Amniotic epithelial cell (primary cell): Measurements from ENCODE around the gene ADAMTS14.
A peak's percentile ranks its signal among the peaks of the same experiment; 100 is the strongest.

Source experiments
- DNase-seq: peaks from one replicate; pipeline ENCODE4 v3.0.0-alpha.2; 2010; ENCODE audit warnings: low read depth

Gene ADAMTS14

GRCh38 chr10:70674560-70675495 is 2.5 kb downstream of the ADAMTS14 start:
- no peak for DNase-seq

DNA sequence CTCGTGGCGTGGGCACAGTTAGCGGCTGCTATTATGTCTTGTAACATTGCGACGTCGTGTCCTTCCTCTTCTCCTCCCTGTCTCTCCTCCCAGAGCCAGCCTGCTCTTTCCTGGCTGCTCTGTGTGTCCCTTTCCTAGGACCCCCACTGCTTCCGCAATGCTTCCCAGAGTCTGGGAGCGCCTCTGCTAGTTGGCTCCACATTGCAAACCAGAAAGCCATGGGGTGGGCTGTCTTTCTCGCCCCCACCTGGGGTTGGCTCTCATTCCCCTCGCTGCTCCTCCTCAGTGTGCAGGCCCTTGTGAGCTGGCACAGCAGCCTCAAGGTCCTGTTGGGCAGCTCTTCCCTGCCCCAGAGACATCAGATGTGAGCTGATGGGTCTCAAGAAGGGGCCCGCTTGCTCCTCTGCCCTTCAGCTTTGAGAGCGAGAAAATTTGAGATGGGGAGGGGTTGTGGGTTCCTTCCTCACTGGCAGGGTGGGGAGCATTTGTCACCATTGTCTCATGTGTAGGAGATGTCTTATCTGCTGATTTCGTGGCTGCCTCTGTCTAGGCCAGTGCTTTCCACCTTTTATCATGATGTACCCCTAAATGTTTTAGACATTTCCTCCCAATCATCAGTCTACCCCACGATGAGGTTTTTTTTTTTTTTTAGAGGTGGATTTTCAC is 3.3 kb downstream of the ADAMTS14 start:
- no peak for DNase-seq

GRCh38 chr10:70676511-70676910 is 4.2 kb downstream of the ADAMTS14 start:
- DNase-seq: no peak

GRCh38 chr10:70677016-70677415 is 4.7 kb downstream of the ADAMTS14 start:
- DNase-seq: no peak

DNA sequence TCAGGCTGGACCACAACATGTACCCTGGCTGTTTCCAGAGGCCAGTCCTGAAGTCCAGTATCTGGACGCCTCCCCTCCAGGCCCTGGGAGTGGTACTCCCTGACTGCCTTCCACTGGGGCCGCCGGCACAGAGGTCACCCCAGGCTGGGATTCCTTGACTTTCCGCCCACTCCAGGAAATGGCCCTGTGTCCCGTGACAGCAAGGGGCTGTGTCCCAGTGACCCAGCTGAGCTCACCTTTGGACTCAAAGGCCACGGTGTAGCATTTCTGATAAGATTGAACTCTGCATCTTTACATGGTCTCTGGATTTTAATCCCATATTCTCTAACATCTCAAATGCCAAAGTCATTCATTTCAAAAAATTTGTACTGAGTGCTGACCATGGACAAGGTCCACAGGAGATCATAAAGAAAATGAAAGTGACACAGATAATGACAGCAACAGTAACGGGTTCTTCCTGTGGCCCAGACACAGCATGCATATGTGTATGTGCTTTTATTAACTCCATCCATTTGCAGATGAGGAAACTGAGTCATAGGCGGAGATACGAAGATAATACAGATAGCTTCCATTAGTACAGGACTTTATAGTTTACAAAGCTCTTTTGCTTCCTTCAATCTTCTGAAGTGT is 5.4 kb downstream of the ADAMTS14 start:
- DNase-seq: no peak

- no peak for DNase-seq
Measured at GRCh38 chr10:70678250-70678635, 5.9 kb downstream of the ADAMTS14 start.

DNA sequence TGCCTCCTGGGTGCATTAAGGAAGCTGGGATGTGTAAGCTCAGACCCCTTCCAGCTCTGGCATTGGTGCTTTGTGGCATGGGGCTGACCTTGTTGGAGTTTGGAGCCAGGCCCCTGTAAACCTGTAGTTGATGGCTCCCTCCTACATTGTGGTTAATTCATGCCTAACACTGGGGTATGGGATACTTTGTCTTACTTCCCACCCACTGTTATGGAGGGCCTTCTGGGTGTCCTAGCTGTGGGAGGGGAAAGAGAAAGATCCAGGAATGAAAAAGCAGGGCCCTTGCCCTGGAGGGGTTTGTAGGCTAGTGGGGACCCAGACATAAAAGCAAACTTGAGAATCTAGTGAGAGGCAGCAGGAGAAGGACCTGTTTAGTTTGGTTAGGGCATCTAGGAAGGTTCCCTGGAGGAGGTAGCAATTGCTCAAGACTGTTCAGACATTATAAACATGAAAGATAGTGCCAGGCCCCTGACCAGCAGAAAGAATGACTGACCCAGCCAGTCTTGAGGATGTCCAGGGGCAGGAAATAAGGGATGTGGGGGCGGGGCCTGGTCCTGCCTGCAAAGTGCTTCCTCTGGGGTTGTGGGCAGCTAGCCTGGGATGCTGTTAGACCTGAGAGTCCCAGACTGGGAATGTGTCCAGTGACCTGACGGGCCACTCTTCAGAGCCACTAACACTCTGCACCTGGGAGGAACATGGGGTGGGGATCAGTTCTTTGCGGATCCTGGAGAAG is 6.6 kb downstream of the ADAMTS14 start:
- DNase-seq: peak; percentile 56

DNA sequence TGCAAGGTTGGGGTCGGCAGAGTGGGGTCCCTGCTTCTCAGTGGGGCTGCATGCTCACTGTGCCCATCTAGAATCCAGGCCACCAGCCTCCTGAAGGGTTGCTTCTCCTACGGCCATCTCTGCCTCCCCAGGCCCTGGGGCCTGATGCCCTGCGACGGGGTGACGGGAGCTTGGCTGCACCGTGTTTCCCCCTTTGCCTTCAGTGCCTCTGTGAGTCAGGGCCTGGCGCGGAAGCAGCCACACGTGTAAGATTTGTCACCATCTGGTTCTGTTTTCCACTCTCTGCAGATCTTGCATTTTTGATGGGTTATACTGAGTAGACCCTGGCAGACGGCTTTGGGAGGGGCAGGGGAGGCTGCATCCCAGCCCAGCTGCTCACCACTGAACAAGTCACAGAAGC is 7.2 kb downstream of the ADAMTS14 start:
- no peak for DNase-seq

DNA sequence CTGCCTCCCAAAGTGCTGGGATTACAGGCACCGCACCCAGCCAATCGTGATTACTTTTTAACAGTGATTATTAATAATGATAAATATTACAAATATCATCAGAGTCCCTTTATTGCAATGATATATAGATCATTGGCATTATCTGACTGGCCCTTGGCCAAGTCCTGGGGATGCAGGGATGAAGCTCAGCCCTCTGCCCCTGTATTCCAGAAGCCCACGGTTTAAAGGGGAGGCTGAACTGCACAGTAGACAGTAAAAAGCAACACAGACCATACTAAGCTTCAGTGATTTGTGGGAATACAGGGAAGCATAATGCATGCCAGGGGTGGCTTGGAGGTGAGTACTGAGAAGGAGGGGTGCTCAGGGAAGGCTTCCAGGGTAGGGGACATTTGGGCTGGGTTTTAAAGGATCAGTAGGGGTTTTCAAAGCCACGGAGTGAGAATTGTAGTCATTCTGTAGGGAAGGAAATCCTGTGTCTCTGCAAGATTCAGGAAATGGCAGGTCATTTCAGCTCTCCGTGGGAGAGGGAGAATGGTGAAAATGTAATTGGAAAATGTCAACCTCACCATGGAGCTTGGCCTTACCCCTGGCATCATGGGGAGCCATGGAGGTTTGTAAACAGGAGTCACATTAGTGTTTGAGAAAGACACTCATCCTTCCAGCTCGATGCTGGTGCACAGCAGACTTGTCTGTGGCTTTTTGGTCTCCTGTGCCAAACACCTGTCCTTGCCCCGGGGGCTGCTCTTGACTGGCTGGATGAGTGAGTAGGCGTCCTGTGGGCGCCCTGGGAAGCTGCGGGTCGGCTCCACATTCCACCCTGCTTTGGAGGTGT is 8.8 kb downstream of the ADAMTS14 start:
- DNase-seq: no peak

DNA sequence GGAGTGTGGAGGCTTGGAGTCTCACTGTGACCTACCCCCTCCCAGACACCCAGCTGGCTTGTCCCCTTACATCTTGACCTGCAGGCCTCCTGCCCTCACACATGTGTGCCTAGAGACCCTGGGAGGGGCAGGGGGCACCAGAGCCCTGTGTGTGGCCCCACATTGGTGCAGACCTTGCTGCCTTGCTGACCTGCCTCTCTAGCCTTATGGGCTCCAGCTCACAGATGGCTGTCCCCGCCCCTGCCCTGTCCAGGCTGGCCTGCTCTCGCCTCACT is 9.4 kb downstream of the ADAMTS14 start:
- no peak for DNase-seq

- no peak for DNase-seq
Measured at GRCh38 chr10:70682920-70683600, 10.8 kb downstream of the ADAMTS14 start.

GRCh38 chr10:70683601-70683934 is 11.3 kb downstream of the ADAMTS14 start:
- no peak for DNase-seq

DNA sequence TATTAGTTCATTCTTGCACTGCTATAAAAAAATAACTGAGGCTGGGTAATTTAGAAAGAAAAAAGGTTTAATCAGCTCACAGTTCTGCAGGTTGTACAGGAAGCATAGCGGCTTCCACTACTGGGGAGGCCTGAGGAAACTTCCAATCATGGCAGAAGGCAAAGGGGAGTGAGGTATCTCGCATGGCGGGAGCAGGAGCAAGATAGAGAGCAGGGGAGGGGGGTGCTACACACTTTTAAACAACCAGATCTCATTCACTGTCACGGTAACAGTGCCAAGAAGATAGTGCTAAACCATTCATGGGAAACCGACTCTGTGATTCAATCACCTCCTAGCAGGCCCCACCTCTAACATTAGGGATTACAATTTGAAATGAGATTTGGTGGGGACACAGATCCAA is 11.6 kb downstream of the ADAMTS14 start:
- no peak for DNase-seq

- DNase-seq: no peak
Measured at GRCh38 chr10:70684374-70684773, 12.1 kb downstream of the ADAMTS14 start.

DNA sequence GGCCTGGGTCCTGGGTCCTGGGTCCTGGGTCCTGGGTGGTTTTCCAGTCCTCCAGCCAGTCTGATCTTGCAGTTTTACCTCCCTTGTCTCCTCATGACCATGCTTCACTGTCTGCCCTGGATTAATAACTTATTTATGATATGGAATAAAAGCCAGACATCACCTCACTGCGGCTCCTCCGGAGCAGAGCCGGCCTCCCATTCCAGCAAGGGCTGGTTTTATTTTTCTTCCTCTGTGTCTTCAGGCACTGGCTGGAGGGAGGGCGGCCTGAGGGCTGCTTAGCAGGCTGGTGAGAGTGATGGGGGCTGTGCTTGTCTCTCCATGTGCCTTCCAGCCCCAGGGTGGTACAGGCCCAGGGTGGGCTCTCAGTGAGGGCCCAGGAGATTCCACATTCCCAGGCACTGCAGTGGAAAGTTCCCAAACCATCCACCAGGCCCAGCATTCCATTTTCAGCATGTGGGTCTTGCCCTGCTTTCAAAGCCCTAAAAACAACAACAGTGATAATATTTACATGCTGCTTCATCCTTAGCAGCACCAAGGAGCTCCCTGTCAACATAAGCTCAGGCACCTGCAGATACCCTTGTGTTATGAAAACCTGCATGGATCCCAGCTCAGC is 12.6 kb downstream of the ADAMTS14 start:
- DNase-seq: no peak

DNA sequence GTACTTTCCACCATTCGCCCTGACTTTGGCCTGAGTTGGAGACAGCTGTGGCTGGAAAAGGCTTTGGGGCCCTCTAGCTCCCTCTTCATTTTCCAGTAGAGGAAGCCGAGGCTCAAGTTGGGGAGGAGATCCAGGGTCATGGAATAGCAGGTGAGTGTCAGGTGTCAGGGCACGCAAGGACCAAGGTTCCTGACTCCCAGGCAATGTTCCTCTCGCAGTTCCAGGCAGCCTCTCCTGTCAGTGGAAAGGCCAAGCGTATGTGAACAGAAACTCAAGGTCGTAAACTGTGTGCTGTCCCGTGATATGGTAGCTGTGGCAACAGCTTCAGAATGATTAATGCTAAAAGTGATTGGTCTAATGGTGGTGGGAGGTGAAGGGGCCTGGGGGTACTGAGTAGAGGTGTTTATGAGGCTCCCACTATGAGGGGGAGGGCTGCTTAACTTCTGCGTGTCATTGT is 13.2 kb downstream of the ADAMTS14 start:
- no peak for DNase-seq

DNA sequence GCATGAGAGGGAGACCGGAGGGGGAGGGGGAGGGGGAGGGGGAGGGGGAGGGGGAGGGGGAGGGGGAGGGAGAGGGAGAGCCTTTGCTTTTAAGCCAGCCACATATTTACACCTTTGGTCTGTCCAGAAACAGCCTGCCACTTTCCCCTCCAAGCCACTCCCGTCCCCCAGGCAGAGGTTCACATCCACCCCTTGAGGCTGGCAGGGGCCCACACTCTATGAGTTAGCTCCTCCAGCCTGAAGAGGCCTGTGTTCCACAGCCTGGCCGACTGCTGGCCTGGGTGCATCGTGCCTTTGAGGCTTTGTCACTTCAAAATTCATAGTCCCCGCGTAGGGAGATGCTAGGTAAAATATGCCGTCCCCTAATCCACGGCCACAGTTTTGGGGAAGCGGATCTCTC is 16.5 kb downstream of the ADAMTS14 start:
- DNase-seq: no peak

- DNase-seq: no peak
Measured at GRCh38 chr10:70689661-70690060, 17.4 kb downstream of the ADAMTS14 start.

GRCh38 chr10:70690589-70690988 is 18.3 kb downstream of the ADAMTS14 start:
- no peak for DNase-seq

DNA sequence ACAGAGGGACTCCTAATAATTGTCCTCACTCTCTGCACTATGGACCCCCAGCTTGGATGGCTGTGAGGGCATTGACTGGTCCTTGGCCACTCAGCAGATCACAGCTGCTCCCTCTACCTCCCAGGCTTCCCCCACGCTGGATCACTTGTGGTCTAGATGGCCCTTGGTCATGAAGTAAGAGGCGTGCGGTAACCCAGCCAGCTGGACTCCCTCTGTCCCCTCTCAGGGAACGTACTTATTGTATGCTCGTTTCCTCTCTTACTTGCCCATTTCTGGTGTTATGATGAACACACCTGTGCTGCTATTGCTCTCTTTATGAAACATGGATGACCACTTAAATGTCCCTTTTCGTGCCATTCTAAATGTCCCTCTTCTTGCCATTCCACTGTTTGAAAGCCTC is 19.3 kb downstream of the ADAMTS14 start:
- DNase-seq: no peak
